HepG2 (cell line): ENCODE results near the gene HMGCS2. TPM values are rescaled to one million over a fixed set of nuclear protein-coding genes. Genes with fewer than 3 reads are reported as not detected.
A peak's percentile ranks its signal among the peaks of the same experiment; 100 is the strongest.

Experiments used
- CHD4 ChIP-seq: fragments of 200-600 bp; sonication (generic); IDR thresholded peaks from 2 replicates; pipeline ENCODE4 v1.7.0; 2017; ENCODE audit warnings: mild to moderate bottlenecking, low read length, borderline replicate concordance
- ESRRA ChIP-seq: sonication (generic); formaldehyde crosslinking; IDR thresholded peaks from 2 replicates; pipeline ENCODE4 v1.5.1; 2020; ENCODE audit warnings: mild to moderate bottlenecking, low read depth, missing genetic modification reagents
- ETV6 ChIP-seq: sonication (generic); formaldehyde crosslinking; conservative IDR thresholded peaks from 2 replicates; pipeline ENCODE4 v1.4.0; 2020; ENCODE audit warnings: missing genetic modification reagents
- GFI1 ChIP-seq: sonication (generic); formaldehyde crosslinking; IDR thresholded peaks from 2 replicates; pipeline ENCODE4 v1.5.0; 2020; ENCODE audit warnings: missing genetic modification reagents, mild to moderate bottlenecking, borderline replicate concordance
- HHEX ChIP-seq: IDR thresholded peaks from 2 replicates; pipeline ENCODE4 v1.6.1; 2016; ENCODE audit warnings: control low read depth
- KLF6 ChIP-seq: IDR thresholded peaks from 2 replicates; pipeline ENCODE4 v1.8.0; 2016; ENCODE audit warnings: missing biosample characterization, missing genetic modification reagents
- MEF2D ChIP-seq: sonication (generic); formaldehyde crosslinking; IDR thresholded peaks from 2 replicates; pipeline ENCODE4 v1.5.1; 2020; ENCODE audit warnings: mild to moderate bottlenecking, missing genetic modification reagents
- MXD1 ChIP-seq: sonication (generic); formaldehyde crosslinking; IDR thresholded peaks from 2 replicates; pipeline ENCODE4 v1.4.0; 2020; ENCODE audit warnings: mild to moderate bottlenecking, missing genetic modification reagents
- NR2C2 ChIP-seq: sonication (generic); formaldehyde crosslinking; IDR thresholded peaks from 2 replicates; pipeline ENCODE4 v1.4.0; 2020; ENCODE audit warnings: missing genetic modification reagents, mild to moderate bottlenecking, moderate library complexity, borderline replicate concordance
- RCOR2 ChIP-seq: IDR thresholded peaks from 2 replicates; pipeline ENCODE4 v1.6.1; 2016; ENCODE audit warnings: missing biosample characterization, missing genetic modification reagents
- ZBTB33 ChIP-seq: sonication (generic); formaldehyde crosslinking; IDR thresholded peaks from 2 replicates; pipeline ENCODE4 v1.4.0; 2020; ENCODE audit warnings: missing genetic modification reagents
- ZNF468 ChIP-seq: sonication (generic); formaldehyde crosslinking; IDR thresholded peaks from 2 replicates; pipeline ENCODE4 v1.8.0; 2022; ENCODE audit warnings: mild to moderate bottlenecking, moderate library complexity, missing genetic modification reagents
- ZNF605 ChIP-seq: sonication (generic); formaldehyde crosslinking; IDR thresholded peaks from 2 replicates; pipeline ENCODE4 v1.8.0; 2022; ENCODE audit warnings: mild to moderate bottlenecking, missing genetic modification reagents
- ZNF747 ChIP-seq: sonication (generic); formaldehyde crosslinking; IDR thresholded peaks from 2 replicates; pipeline ENCODE4 v1.8.1; 2023; ENCODE audit warnings: missing genetic modification reagents, mild to moderate bottlenecking, borderline replicate concordance
- ZSCAN29 ChIP-seq: sonication (generic); formaldehyde crosslinking; conservative IDR thresholded peaks from 2 replicates; pipeline ENCODE4 v1.4.0; 2020; ENCODE audit warnings: mild to moderate bottlenecking, missing genetic modification reagents
- polyA plus RNA-seq, 8 experiments: library from polyadenylated mRNA; depleted of rRNA in 3 of 8; stranded (reverse) in 7 of 8; unstranded in 1 of 8; fragments of >200 nt; fragmentation: Illumina TruSeq in 4 of 8; extraction: Trizol in 4 of 8; gene quantifications; 2 replicates each; pipeline versions ENCODE4 v1.2.1 to v1.2.3, GENCODE V29; 2011 to 2016; ENCODE audit warnings: low read depth in 4 of 8, missing spikeins in 1 of 8, mixed read lengths in 1 of 8; ENCODE audit not compliant: insufficient read depth in 1 of 8
- total RNA-seq, 5 experiments: library from RNA; depleted of rRNA; stranded (reverse); fragments of >200 nt; fragmentation: Illumina TruSeq; extraction: Trizol; gene quantifications; 2 replicates each; pipeline ENCODE4 v1.2.3, GENCODE V29; 2016; ENCODE audit warnings: low read depth in 1 of 5
- TF ChIP-seq, protein P1 (sequence below): sonication (generic); formaldehyde crosslinking; IDR thresholded peaks from 2 replicates; pipeline ENCODE4 v1.4.0; 2020; ENCODE audit warnings: mild to moderate bottlenecking, missing genetic modification reagents
- TF ChIP-seq, protein P2 (sequence below): sonication (generic); formaldehyde crosslinking; IDR thresholded peaks from 2 replicates; pipeline ENCODE4 v1.5.0; 2020; ENCODE audit warnings: missing genetic modification reagents, mild to moderate bottlenecking, borderline replicate concordance
- TF ChIP-seq, protein P3 (sequence below): sonication (generic); formaldehyde crosslinking; IDR thresholded peaks from 2 replicates; pipeline ENCODE4 v1.4.0; 2020; ENCODE audit warnings: missing genetic modification reagents, low read depth, mild to moderate bottlenecking, borderline replicate concordance
- TF ChIP-seq, protein P4 (sequence below): sonication (generic); formaldehyde crosslinking; IDR thresholded peaks from 2 replicates; pipeline ENCODE4 v1.9.0; 2021; ENCODE audit warnings: missing genetic modification reagents, borderline replicate concordance

Gene HMGCS2
- total and polyA plus RNA-seq, 2 of the 13 experiments (the other 11 are each of a cell fraction or from before 2014, with no cell fraction given), result 0.44 to 1.5 TPM

- TF ChIP-seq NR2C2 (CRISPR knock-in tag) (peak; percentile 29; the same call in 1 of the 2 replicates), ETV6 (CRISPR knock-in tag) (no peak), RCOR2 (CRISPR knock-in tag) (no peak), ESRRA (CRISPR knock-in tag) (no peak), ZNF747 (no peak), KLF6 (CRISPR knock-in tag) (peak; percentile 14; the same call in 1 of the 2 replicates), MEF2D (no peak), ZNF605 (CRISPR knock-in tag) (0 out of 2 replicates have a peak, but pooled peaks have one; percentile 36), CHD4 (no peak), ZSCAN29 (CRISPR knock-in tag) (0 out of 2 replicates have a peak, but pooled peaks have one; percentile 38), MXD1 (CRISPR knock-in tag) (0 out of 2 replicates have a peak, but pooled peaks have one; percentile 63), HHEX (CRISPR knock-in tag) (no peak), GFI1 (CRISPR knock-in tag) (peak; percentile 37; the same call in 1 of the 2 replicates), ZNF468 (no peak), ZBTB33 (CRISPR knock-in tag) (no peak)
- TF ChIP-seq, protein P1, sequence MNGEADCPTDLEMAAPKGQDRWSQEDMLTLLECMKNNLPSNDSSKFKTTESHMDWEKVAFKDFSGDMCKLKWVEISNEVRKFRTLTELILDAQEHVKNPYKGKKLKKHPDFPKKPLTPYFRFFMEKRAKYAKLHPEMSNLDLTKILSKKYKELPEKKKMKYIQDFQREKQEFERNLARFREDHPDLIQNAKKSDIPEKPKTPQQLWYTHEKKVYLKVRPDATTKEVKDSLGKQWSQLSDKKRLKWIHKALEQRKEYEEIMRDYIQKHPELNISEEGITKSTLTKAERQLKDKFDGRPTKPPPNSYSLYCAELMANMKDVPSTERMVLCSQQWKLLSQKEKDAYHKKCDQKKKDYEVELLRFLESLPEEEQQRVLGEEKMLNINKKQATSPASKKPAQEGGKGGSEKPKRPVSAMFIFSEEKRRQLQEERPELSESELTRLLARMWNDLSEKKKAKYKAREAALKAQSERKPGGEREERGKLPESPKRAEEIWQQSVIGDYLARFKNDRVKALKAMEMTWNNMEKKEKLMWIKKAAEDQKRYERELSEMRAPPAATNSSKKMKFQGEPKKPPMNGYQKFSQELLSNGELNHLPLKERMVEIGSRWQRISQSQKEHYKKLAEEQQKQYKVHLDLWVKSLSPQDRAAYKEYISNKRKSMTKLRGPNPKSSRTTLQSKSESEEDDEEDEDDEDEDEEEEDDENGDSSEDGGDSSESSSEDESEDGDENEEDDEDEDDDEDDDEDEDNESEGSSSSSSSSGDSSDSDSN (CRISPR knock-in tag), result no peak
- TF ChIP-seq, protein P2, sequence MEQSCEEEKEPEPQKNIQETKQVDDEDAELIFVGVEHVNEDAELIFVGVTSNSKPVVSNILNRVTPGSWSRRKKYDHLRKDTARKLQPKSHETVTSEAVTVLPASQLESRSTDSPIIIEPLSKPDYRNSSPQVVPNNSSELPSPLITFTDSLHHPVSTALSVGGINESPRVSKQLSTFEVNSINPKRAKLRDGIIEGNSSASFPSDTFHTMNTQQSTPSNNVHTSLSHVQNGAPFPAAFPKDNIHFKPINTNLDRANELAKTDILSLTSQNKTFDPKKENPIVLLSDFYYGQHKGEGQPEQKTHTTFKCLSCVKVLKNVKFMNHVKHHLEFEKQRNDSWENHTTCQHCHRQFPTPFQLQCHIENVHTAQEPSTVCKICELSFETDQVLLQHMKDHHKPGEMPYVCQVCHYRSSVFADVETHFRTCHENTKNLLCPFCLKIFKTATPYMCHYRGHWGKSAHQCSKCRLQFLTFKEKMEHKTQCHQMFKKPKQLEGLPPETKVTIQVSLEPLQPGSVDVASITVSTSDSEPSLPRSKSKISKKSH (CRISPR knock-in tag), result no peak
- TF ChIP-seq, protein P3, sequence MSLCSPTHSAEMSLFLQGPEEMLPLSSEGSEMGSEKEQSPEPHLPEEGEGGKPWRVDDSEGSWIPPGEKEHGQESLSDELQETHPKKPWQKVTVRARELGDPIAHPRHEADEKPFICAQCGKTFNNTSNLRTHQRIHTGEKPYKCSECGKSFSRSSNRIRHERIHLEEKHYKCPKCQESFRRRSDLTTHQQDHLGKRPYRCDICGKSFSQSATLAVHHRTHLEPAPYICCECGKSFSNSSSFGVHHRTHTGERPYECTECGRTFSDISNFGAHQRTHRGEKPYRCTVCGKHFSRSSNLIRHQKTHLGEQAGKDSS (CRISPR knock-in tag), result 0 out of 2 replicates have a peak, but pooled peaks have one; percentile 32
- TF ChIP-seq, protein P4, sequence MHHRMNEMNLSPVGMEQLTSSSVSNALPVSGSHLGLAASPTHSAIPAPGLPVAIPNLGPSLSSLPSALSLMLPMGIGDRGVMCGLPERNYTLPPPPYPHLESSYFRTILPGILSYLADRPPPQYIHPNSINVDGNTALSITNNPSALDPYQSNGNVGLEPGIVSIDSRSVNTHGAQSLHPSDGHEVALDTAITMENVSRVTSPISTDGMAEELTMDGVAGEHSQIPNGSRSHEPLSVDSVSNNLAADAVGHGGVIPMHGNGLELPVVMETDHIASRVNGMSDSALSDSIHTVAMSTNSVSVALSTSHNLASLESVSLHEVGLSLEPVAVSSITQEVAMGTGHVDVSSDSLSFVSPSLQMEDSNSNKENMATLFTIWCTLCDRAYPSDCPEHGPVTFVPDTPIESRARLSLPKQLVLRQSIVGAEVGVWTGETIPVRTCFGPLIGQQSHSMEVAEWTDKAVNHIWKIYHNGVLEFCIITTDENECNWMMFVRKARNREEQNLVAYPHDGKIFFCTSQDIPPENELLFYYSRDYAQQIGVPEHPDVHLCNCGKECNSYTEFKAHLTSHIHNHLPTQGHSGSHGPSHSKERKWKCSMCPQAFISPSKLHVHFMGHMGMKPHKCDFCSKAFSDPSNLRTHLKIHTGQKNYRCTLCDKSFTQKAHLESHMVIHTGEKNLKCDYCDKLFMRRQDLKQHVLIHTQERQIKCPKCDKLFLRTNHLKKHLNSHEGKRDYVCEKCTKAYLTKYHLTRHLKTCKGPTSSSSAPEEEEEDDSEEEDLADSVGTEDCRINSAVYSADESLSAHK (CRISPR knock-in tag), result no peak
Observed at GRCh38 chr1:119713039-119713748, 55.5 kb downstream of the HMGCS2 start (continued).
